Ecto neural progenitor cell (in vitro differentiated cells): ENCODE data around the gene AHCYL2.

Experiments used
- DNase-seq: peaks from one replicate; pipeline ENCODE4 v3.0.0-alpha.2; 2018; ENCODE audit warnings: low spot score

AHCYL2 gene

DNA sequence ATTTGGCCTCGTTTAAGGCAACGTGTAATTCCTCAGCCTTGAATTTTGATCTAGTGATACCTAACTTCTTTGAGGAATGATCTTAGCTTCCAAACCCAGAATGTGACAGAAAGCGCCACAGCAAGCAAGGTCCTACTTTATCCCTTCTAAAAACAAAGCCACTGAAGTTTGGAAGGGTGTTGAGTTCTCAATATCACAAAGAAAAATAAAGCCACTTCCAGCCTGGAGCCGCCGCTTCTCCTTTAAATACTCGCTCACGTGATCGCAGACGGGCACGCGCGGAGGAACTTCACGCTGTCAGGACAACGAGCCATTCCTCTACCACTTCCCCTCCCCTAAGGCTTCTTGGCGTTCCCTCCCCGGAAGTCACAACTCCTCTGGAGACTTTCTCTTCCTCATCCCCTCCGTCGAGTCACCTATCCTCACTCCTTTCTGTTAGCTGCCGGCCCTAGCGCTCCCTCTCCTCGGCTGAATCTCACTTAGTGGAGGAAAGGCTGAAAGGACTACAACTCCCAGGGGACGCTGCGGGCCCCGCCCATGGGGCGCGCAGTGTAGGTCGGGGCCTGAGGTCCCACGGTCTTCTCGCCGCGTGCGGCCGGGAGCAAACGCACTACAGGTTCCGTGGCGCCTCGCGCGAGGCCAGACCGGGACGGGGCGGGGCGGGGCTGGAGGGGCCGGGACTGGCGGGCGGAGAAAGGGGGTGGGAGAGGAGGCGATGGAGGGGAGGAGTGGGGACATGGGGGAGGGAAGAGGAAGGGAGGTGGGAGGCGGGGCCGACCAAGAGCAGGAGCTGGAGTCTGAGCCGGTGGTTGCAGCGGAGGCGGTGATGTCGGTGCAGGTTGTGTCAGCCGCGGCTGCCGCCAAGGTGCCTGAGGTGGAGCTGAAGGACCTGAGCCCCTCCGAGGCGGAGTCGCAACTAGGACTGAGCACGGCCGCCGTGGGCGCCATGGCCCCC, at the start of gene AHCYL2:
Gene AHCYL2 (plus strand): TSS at position 780 of the 955 bp plus-strand sequence.
- peak; percentile 98 for DNase-seq

GRCh38 chr7:129176916-129177710, 47.7 kb upstream of the AHCYL2 start:
- no peak for DNase-seq

- no peak for DNase-seq
These were observed 39.7 kb upstream of the AHCYL2 start for GRCh38 chr7:129184981-129185670.

DNA sequence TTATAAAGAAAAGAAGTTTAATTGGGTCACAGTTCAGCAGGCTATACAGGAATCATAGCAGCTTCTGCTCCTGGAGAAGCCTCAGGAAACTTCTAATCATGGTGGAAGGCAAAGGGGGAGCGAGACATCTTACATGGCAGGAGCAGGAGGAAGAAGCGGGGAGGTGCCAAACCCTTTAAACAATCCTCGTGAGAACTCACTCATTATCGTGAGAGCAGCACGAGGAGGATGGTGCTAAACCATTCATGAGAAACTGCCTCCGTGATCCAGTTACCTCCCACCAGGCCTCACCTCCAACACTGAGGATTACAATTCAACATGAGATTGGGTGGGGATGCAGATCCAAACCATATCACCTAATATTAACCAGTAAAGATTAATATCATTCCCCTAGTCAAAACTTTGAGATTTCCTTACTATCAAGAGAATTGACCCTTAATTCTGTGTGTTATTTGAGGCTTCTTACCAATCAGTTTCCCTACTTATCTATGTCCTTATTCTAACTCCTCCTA, 38.0 kb upstream of the AHCYL2 start:
- no peak for DNase-seq

DNA sequence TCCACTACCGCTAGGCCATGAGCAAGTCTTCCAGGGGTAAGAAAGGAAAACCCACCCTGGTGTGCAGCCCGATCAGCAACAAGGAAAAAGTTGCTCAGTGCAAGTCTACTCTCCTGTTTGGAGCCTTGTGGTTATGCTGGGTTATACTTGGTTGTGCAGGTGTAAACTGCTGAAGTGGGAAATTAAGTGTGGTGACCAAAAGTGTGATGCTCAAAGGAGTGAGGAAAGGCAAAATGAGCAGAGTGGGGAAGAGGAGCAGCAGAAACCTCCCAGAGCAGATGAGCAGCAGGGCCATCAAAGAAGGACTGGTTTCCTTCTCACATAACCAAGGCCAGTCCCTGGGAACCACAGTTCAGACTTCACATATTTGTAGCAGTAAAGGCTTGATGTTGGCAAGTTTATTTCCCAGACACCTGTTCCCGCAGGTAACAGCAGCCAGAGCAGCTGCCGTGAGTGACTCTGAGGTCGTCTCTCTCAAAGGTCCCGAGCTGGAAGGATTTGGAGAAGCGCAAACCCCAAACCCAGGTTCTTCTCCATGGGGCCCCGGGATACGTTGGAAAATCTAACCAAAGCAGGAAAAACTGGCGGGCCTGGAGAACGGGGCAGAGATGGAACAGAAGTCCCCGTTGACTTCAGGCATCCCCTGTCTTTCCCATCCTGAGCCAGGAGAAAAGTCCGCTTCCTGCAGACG, 37.0 kb upstream of the AHCYL2 start:
- DNase-seq = no peak

- DNase-seq = peak; percentile 94
These were observed 36.4 kb upstream of the AHCYL2 start, which contains the start of gene SMO for GRCh38 chr7:129188372-129188891. Gene SMO (plus strand): TSS chr7:129188633. CDS start chr7:129189152, 519 bp downstream.

GRCh38 chr7:129188892-129189660, 35.8 kb upstream of the AHCYL2 start:
- DNase-seq = peak; percentile 65

DNA sequence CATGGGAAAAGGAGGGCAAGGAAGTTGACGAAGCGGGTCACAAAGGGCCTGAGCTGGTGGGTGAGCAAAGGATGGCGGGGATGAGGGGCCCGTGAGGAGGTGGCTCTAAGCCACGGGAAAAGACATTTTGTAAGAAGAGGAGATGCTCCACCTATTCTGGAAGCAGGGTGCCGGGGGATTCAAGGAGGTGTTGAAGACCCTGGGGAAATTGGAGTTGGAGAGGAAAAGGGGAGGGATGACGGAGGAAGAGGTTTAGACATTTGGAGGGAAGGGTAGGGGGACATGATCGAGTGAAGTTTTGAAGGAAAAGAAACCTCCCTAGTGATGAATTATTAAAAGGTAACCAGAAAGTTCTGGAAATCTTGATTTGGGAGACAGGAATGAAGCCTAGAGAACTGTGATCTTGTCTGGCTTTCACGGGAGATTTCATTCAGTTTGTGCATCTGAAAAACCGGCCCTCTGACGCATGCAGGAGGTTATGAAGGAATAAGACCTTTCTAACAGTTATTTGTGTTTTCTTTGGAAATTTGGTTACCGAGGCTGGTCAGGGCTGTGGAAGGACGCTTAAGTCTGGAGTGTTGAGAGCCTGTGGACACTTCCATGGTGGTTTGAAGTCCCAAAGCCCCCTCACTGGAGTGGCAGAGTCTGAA, 35.0 kb upstream of the AHCYL2 start:
- DNase-seq = no peak

GRCh38 chr7:129191272-129191671, 33.6 kb upstream of the AHCYL2 start:
- no peak for DNase-seq

GRCh38 chr7:129193892-129194291, 30.9 kb upstream of the AHCYL2 start:
- DNase-seq = no peak

DNA sequence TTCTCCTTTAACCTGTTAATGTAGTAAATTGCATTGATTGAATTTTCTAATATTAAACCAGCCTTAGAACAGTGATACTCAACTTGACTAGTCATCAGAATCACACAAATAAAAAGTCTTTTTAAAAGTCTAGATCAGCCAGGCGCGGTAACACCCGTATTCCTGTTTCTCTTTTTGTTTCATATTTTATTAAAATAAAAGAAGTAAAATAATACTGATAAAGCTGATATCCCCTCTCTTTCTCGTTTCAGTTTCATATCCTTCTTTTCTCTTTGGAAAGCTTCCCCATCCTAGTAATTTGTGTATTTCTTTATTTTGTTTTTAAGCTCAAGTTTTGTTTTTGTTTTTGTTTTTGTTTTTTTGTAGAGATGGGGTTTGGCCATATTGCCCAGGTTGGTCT, 27.1 kb upstream of the AHCYL2 start:
- no peak for DNase-seq

DNA sequence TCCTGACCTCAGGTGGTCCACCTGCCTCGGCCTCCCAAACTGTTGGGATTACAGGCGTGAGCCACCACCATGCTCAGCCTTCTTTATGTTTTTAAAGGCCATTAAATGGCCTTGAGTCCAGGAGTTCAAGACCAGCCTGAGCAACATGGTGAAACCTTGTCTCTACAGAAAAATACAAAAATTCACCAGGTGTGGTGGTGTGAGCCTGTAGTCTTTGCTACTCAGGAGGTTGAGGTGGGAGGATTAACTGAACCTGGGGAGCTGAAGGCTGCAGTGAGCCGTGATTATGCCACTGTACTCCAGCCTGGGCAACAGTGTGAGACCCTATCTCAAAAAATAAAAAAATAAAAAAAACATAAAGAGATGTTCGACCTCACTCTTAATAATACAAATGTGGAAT, 25.4 kb upstream of the AHCYL2 start:
- DNase-seq = no peak

DNA sequence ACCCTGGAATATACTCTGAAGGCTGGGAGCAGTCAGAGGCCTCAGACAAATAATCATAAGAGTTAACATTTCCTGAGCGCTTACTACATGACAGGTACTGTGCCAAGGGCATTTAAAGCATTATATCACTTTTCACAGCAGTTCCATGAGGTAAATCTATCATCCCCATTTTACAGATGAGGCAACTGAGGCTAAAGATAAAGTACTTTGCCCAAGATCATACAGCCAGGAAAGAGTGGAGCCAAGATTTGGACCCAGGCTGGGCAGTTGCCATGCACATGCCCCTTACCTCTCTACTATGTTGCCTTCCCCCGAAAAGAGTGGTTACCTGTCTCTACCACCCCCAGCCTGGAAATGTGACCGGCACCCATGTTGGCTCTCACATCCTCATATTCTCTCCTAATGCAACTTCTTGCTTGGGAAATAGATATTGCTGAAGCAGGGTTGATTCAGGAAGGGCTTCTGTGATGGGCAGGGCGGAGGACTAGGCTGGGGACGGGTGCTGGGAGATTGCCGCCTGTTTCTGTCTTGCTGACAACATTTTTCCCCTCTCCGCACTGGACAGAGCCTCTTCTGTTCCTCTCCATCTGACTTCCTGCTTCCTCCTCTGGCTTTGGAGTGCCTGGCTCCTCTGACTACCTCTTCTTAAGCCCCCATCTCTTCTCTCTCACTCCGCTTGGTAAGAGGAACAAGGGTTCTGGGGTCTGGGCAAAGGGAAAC, 22.6 kb upstream of the AHCYL2 start:
- DNase-seq = no peak

DNA sequence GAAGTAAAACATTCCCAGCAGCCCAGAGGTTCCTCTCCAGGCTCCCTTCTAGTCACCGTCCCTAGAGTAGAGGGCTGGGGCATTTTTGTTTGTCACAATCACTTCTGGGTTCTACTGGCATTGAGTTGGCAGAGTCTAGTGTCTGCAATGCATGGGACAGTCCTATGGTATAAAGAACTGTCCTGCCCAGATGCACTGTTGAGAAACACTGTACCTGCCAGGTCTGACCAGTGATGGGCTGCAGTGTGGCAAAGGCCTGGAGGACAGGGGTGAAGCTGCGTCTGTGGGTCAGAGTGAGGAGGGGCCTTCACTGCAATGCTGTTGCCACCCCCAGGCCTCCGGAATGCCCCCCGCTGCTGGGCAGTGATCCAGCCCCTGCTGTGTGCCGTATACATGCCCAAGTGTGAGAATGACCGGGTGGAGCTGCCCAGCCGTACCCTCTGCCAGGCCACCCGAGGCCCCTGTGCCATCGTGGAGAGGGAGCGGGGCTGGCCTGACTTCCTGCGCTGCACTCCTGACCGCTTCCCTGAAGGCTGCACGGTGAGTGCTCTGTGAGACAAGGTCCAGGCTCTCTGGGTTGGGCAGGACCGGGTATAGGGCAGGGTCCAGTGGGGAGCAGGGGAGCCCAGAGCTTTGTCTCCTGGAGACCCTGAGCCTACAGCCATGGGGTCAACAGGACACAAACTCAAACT, 21.6 kb upstream of the AHCYL2 start:
- no peak for DNase-seq

DNA sequence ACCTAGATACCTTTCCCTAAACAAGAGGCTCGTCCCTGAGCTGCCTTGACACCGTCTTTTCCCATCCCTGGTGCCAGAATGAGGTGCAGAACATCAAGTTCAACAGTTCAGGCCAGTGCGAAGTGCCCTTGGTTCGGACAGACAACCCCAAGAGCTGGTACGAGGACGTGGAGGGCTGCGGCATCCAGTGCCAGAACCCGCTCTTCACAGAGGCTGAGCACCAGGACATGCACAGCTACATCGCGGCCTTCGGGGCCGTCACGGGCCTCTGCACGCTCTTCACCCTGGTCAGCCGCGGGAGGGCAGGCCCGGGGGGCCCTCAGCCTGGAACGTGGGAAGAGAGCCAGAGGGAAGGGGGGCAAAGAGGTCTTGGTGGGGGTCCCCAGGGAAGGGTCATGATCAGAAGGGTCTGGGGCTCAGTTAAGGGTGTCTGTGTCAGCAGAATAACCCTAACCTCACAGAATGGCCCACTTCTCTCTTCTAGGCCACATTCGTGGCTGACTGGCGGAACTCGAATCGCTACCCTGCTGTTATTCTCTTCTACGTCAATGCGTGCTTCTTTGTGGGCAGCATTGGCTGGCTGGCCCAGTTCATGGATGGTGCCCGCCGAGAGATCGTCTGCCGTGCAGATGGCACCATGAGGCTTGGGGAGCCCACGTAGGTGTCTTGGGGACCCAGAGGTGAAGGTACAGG, 19.6 kb upstream of the AHCYL2 start:
- no peak for DNase-seq

- no peak for DNase-seq
These were observed 18.6 kb upstream of the AHCYL2 start for GRCh38 chr7:129205987-129206785.

DNA sequence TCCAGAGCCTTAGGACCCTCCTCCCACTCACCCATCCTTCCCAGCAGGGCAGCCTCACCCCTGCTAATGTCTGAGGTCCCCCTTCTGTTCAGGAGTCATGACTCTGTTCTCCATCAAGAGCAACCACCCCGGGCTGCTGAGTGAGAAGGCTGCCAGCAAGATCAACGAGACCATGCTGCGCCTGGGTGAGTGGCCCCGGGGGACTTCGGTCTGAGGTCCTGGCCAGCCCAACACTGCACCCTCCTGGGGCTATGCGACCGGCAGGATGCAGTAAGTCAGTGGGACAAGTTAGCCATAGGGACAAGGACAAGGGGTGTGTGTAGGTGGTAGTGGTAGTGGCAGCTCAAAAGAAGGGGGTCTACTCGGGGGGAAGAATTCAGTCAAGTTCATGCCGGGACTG, 16.2 kb upstream of the AHCYL2 start:
- no peak for DNase-seq
